Choroid plexus epithelial cell (primary cell): ENCODE results near the gene CCDC171.
A peak's percentile ranks its signal among the peaks of the same experiment; 100 is the strongest.
"Not testable (repeated sequence)": the region's sequence is repeated elsewhere in the genome, so short reads cannot be mapped to it uniquely, and the experiment has no call there.

Experiments
- DNase-seq: peaks from one replicate; pipeline ENCODE4 v3.0.0-alpha.2; 2010; ENCODE audit warnings: low read depth
- H3K4me3 ChIP-seq: 2 replicates; pipeline ENCODE4 v1.5.1; 2011; ENCODE audit warnings: low read depth, mild to moderate bottlenecking, control low read depth, low read length, moderate library complexity
- TF ChIP-seq, protein P1 (sequence below): conservative IDR thresholded peaks from 2 replicates; pipeline ENCODE4 v1.5.1; 2011; ENCODE audit warnings: low read depth, mild to moderate bottlenecking, control low read depth, inconsistent platforms, low read length, moderate library complexity

The CCDC171 gene

GRCh38 chr9:15785584-15785983 is 232.7 kb downstream of the CCDC171 start:
- TF ChIP-seq, protein P1, sequence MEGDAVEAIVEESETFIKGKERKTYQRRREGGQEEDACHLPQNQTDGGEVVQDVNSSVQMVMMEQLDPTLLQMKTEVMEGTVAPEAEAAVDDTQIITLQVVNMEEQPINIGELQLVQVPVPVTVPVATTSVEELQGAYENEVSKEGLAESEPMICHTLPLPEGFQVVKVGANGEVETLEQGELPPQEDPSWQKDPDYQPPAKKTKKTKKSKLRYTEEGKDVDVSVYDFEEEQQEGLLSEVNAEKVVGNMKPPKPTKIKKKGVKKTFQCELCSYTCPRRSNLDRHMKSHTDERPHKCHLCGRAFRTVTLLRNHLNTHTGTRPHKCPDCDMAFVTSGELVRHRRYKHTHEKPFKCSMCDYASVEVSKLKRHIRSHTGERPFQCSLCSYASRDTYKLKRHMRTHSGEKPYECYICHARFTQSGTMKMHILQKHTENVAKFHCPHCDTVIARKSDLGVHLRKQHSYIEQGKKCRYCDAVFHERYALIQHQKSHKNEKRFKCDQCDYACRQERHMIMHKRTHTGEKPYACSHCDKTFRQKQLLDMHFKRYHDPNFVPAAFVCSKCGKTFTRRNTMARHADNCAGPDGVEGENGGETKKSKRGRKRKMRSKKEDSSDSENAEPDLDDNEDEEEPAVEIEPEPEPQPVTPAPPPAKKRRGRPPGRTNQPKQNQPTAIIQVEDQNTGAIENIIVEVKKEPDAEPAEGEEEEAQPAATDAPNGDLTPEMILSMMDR: no peak
- no peak overlapping the region for H3K4me3 ChIP-seq
- DNase-seq: no peak

GRCh38 chr9:15786616-15787015 is 233.8 kb downstream of the CCDC171 start:
- no peak for DNase-seq
- no peak overlapping the region for H3K4me3 ChIP-seq
- TF ChIP-seq, protein P1: no peak

DNA sequence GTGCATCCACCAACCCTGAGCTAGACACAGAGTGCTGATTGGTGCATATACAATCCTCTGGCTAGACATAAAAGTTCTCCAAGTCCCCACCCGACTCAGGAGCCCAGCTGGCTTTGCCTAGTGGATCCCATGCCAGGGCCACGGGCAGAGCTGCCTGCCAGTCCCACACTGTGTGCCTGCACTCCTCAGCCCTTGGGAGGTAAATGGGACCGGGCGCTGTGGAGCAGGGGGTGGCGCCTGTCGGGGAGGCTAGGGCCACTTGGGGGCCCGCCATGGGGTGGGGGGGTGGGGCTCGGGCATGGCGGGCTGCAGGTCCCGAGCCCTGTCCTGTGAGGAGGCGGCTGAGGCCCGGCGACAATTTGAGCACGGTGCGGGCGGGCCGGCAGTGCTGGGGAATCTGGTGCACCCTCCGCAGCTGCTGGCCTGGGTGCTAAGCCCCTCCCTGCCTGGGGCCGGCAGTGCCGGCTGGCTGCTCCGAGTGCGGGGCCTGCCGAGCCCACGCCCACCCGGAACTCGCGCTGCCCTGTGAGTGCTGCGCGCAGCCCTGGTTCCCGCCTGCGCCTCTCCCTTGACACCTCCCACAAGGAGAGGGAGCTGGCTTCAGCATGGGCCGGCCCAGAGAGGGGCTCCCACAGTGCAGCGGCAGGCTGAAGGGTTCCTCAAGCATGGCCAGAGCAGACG is 257.5 kb downstream of the CCDC171 start:
- not testable (repeated sequence) for DNase-seq, H3K4me3 ChIP-seq

- no peak overlapping the region for H3K4me3 ChIP-seq
- TF ChIP-seq, protein P1: no peak
These were observed 260.2 kb downstream of the CCDC171 start for GRCh38 chr9:15813076-15813475.

GRCh38 chr9:15824310-15824709 is 271.5 kb downstream of the CCDC171 start:
- TF ChIP-seq, protein P1: peak; percentile 59
- DNase-seq: peak; percentile 87
- no peak overlapping the region for H3K4me3 ChIP-seq

More at GRCh38 chr9:15813076-15813475, 260.2 kb downstream of the CCDC171 start:
- DNase-seq: no peak

- TF ChIP-seq, protein P1: no peak
- no peak for DNase-seq
- H3K4me3 ChIP-seq: no peak overlapping the region
These were observed 278.5 kb downstream of the CCDC171 start for GRCh38 chr9:15831384-15831783.

DNA sequence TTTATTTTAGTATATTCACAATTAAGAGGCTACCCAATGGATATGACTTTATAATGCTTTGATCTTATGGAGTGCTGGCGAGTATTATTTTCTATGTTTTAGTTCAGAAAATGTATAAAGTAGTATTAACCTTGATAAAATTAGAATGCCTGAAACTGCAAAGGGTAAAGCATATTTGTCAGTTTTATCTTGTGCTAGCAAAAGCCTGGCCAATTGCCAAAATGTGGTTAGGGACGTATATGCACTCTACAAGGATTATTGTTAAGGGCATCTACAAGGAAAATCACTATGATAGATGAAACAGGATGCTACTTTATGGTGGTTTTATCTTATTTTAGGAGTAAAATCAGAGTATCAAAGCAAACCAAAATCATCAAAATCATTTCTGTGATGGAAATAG is 281.7 kb downstream of the CCDC171 start:
- H3K4me3 ChIP-seq: no peak overlapping the region
- peak; percentile 82 for DNase-seq
- TF ChIP-seq, protein P1: no peak
